ENCODE data around the gene PRDM2.

The PRDM2 gene

GRCh38 chr1:13699936-13700520, at the start of gene PRDM2:
Gene PRDM2 (plus strand): TSS chr1:13700188. CDS start chr1:13715606, 15,418 bp downstream.
- peaks cover 29% of the 10 kb centered on the region for H3K27me3 ChIP-seq (ENCODE audit: control insufficient read depth, insufficient read depth, low read length)
- H3K9me3 ChIP-seq (ENCODE audit: control insufficient read depth, insufficient read depth, low read depth, low read length): peaks cover 12% of the 10 kb centered on the region
- peak within 1 kb of the TSS; percentile 43 for H3K9ac ChIP-seq (ENCODE audit: low read length)
- no peak within 1 kb of the TSS for H3K27ac ChIP-seq (ENCODE audit: low read depth, low read length)
- no peaks in the 10 kb centered on the region; the same call in 1 of the 2 replicates for H3K4me1 ChIP-seq (ENCODE audit: control insufficient read depth, insufficient read depth, low read length)
- H3K36me3 ChIP-seq (ENCODE audit: control insufficient read depth, insufficient read depth, low read length): no peaks in the 10 kb centered on the region
- H3K4me3 ChIP-seq (ENCODE audit: low read depth, low read length): peak within 1 kb of the TSS; percentile 66

- 0 out of 2 replicates have a peak, but pooled peaks cover under 1% of the 10 kb centered on the region for H3K9me3 ChIP-seq (ENCODE audit: control insufficient read depth, insufficient read depth, low read depth, low read length)
- H3K4me3 ChIP-seq (ENCODE audit: low read depth, low read length): no peak overlapping the region
- H3K36me3 ChIP-seq (ENCODE audit: control insufficient read depth, insufficient read depth, low read length): no peaks in the 10 kb centered on the region
- no peak overlapping the region for H3K27ac ChIP-seq (ENCODE audit: low read depth, low read length)
- H3K27me3 ChIP-seq (ENCODE audit: control insufficient read depth, insufficient read depth, low read length): no peaks in the 10 kb centered on the region
- H3K9ac ChIP-seq (ENCODE audit: low read length): no peak overlapping the region
- no peaks in the 10 kb centered on the region for H3K4me1 ChIP-seq (ENCODE audit: control insufficient read depth, insufficient read depth, low read length)
Measured at GRCh38 chr1:13651279-13651678, 48.7 kb upstream of the PRDM2 start.

- Histone ChIP-seq H3K27me3 (ENCODE audit: control insufficient read depth, insufficient read depth, low read length) (no peaks in the 10 kb centered on the region), H3K27ac (ENCODE audit: low read depth, low read length) (no peak overlapping the region), H3K36me3 (ENCODE audit: control insufficient read depth, insufficient read depth, low read length) (no peaks in the 10 kb centered on the region)
Measured at GRCh38 chr1:13652238-13652637, 47.8 kb upstream of the PRDM2 start.

GRCh38 chr1:13661539-13661938, 38.4 kb upstream of the PRDM2 start:
- no peak overlapping the region for H3K27ac ChIP-seq (ENCODE audit: low read depth, low read length)
- H3K4me3 ChIP-seq (ENCODE audit: low read depth, low read length): no peak overlapping the region
- no peak overlapping the region for H3K9ac ChIP-seq (ENCODE audit: low read length)

More at GRCh38 chr1:13652238-13652637, 47.8 kb upstream of the PRDM2 start:
- no peak overlapping the region for H3K4me3 ChIP-seq (ENCODE audit: low read depth, low read length)
- H3K9ac ChIP-seq (ENCODE audit: low read length): no peak overlapping the region
- peaks cover 9% of the 10 kb centered on the region; the same call in 1 of the 2 replicates for H3K9me3 ChIP-seq (ENCODE audit: control insufficient read depth, insufficient read depth, low read depth, low read length)
- no peaks in the 10 kb centered on the region for H3K4me1 ChIP-seq (ENCODE audit: control insufficient read depth, insufficient read depth, low read length)

GRCh38 chr1:13662493-13662892, 37.5 kb upstream of the PRDM2 start:
- Histone ChIP-seq H3K9me3 (ENCODE audit: control insufficient read depth, insufficient read depth, low read depth, low read length) (peaks cover 3% of the 10 kb centered on the region), H3K9ac (ENCODE audit: low read length) (no peak overlapping the region), H3K27me3 (ENCODE audit: control insufficient read depth, insufficient read depth, low read length) (no peaks in the 10 kb centered on the region), H3K27ac (ENCODE audit: low read depth, low read length) (no peak overlapping the region), H3K4me1 (ENCODE audit: control insufficient read depth, insufficient read depth, low read length) (no peaks in the 10 kb centered on the region), H3K4me3 (ENCODE audit: low read depth, low read length) (no peak overlapping the region), H3K36me3 (ENCODE audit: control insufficient read depth, insufficient read depth, low read length) (no peaks in the 10 kb centered on the region)

More at GRCh38 chr1:13661539-13661938, 38.4 kb upstream of the PRDM2 start:
- H3K4me1 ChIP-seq (ENCODE audit: control insufficient read depth, insufficient read depth, low read length): no peaks in the 10 kb centered on the region
- H3K27me3 ChIP-seq (ENCODE audit: control insufficient read depth, insufficient read depth, low read length): no peaks in the 10 kb centered on the region
- H3K9me3 ChIP-seq (ENCODE audit: control insufficient read depth, insufficient read depth, low read depth, low read length): peaks cover 9% of the 10 kb centered on the region
- no peaks in the 10 kb centered on the region for H3K36me3 ChIP-seq (ENCODE audit: control insufficient read depth, insufficient read depth, low read length)

- Histone ChIP-seq H3K9me3 (ENCODE audit: control insufficient read depth, insufficient read depth, low read depth, low read length) (peaks cover 3% of the 10 kb centered on the region), H3K9ac (ENCODE audit: low read length) (no peak overlapping the region), H3K4me1 (ENCODE audit: control insufficient read depth, insufficient read depth, low read length) (no peaks in the 10 kb centered on the region), H3K36me3 (ENCODE audit: control insufficient read depth, insufficient read depth, low read length) (no peaks in the 10 kb centered on the region), H3K4me3 (ENCODE audit: low read depth, low read length) (no peak overlapping the region), H3K27me3 (ENCODE audit: control insufficient read depth, insufficient read depth, low read length) (no peaks in the 10 kb centered on the region), H3K27ac (ENCODE audit: low read depth, low read length) (no peak overlapping the region)
Measured at GRCh38 chr1:13663969-13664368, 36.0 kb upstream of the PRDM2 start.

GRCh38 chr1:13664451-13664850, 35.5 kb upstream of the PRDM2 start:
- Histone ChIP-seq H3K4me1 (ENCODE audit: control insufficient read depth, insufficient read depth, low read length) (no peaks in the 10 kb centered on the region), H3K27me3 (ENCODE audit: control insufficient read depth, insufficient read depth, low read length) (no peaks in the 10 kb centered on the region), H3K4me3 (ENCODE audit: low read depth, low read length) (no peak overlapping the region), H3K27ac (ENCODE audit: low read depth, low read length) (no peak overlapping the region), H3K36me3 (ENCODE audit: control insufficient read depth, insufficient read depth, low read length) (no peaks in the 10 kb centered on the region), H3K9me3 (ENCODE audit: control insufficient read depth, insufficient read depth, low read depth, low read length) (peaks cover 1% of the 10 kb centered on the region), H3K9ac (ENCODE audit: low read length) (no peak overlapping the region)

GRCh38 chr1:13666317-13666716, 33.7 kb upstream of the PRDM2 start:
- no peaks in the 10 kb centered on the region for H3K27me3 ChIP-seq (ENCODE audit: control insufficient read depth, insufficient read depth, low read length)
- H3K9ac ChIP-seq (ENCODE audit: low read length): no peak overlapping the region
- H3K4me1 ChIP-seq (ENCODE audit: control insufficient read depth, insufficient read depth, low read length): no peaks in the 10 kb centered on the region
- H3K9me3 ChIP-seq (ENCODE audit: control insufficient read depth, insufficient read depth, low read depth, low read length): no peaks in the 10 kb centered on the region
- no peaks in the 10 kb centered on the region for H3K36me3 ChIP-seq (ENCODE audit: control insufficient read depth, insufficient read depth, low read length)
- H3K27ac ChIP-seq (ENCODE audit: low read depth, low read length): no peak overlapping the region
- no peak overlapping the region for H3K4me3 ChIP-seq (ENCODE audit: low read depth, low read length)

GRCh38 chr1:13667691-13668090, 32.3 kb upstream of the PRDM2 start:
- no peaks in the 10 kb centered on the region for H3K4me1 ChIP-seq (ENCODE audit: control insufficient read depth, insufficient read depth, low read length)
- H3K9ac ChIP-seq (ENCODE audit: low read length): no peak overlapping the region
- no peak overlapping the region for H3K27ac ChIP-seq (ENCODE audit: low read depth, low read length)
- H3K36me3 ChIP-seq (ENCODE audit: control insufficient read depth, insufficient read depth, low read length): no peaks in the 10 kb centered on the region
- H3K4me3 ChIP-seq (ENCODE audit: low read depth, low read length): no peak overlapping the region
- no peaks in the 10 kb centered on the region for H3K9me3 ChIP-seq (ENCODE audit: control insufficient read depth, insufficient read depth, low read depth, low read length)
- no peaks in the 10 kb centered on the region for H3K27me3 ChIP-seq (ENCODE audit: control insufficient read depth, insufficient read depth, low read length)

- no peak overlapping the region for H3K27ac ChIP-seq (ENCODE audit: low read depth, low read length)
- H3K27me3 ChIP-seq (ENCODE audit: control insufficient read depth, insufficient read depth, low read length): peaks cover 4% of the 10 kb centered on the region; the same call in 1 of the 2 replicates
- no peaks in the 10 kb centered on the region for H3K4me1 ChIP-seq (ENCODE audit: control insufficient read depth, insufficient read depth, low read length)
- H3K4me3 ChIP-seq (ENCODE audit: low read depth, low read length): no peak overlapping the region
- H3K9me3 ChIP-seq (ENCODE audit: control insufficient read depth, insufficient read depth, low read depth, low read length): 0 out of 2 replicates have a peak, but pooled peaks cover 2% of the 10 kb centered on the region
- no peak overlapping the region for H3K9ac ChIP-seq (ENCODE audit: low read length)
- H3K36me3 ChIP-seq (ENCODE audit: control insufficient read depth, insufficient read depth, low read length): no peaks in the 10 kb centered on the region
Measured at GRCh38 chr1:13674377-13674776, 25.6 kb upstream of the PRDM2 start.

GRCh38 chr1:13675151-13675651, 24.8 kb upstream of the PRDM2 start:
- 0 out of 2 replicates have a peak, but pooled peaks cover 2% of the 10 kb centered on the region for H3K9me3 ChIP-seq (ENCODE audit: control insufficient read depth, insufficient read depth, low read depth, low read length)
- peaks cover 8% of the 10 kb centered on the region; the same call in 1 of the 2 replicates for H3K27me3 ChIP-seq (ENCODE audit: control insufficient read depth, insufficient read depth, low read length)
- no peak overlapping the region for H3K4me3 ChIP-seq (ENCODE audit: low read depth, low read length)
- no peaks in the 10 kb centered on the region for H3K36me3 ChIP-seq (ENCODE audit: control insufficient read depth, insufficient read depth, low read length)
- no peak overlapping the region for H3K9ac ChIP-seq (ENCODE audit: low read length)
- no peak overlapping the region for H3K27ac ChIP-seq (ENCODE audit: low read depth, low read length)
- H3K4me1 ChIP-seq (ENCODE audit: control insufficient read depth, insufficient read depth, low read length): no peaks in the 10 kb centered on the region

Data from HUES6 (cell line).